ENCODE data around the gene TDRD6.

- TF ChIP-seq CTCF (IDR thresholded peaks at IDR 0.05) (no peak), POLR2A (IDR thresholded peaks at IDR 0.05) (no peak)
Observed at GRCh38 chr6:46751658-46752057, 64.0 kb downstream of the TDRD6 start.
